Measurements from ENCODE around the gene TFF3.

TFF3 gene

GRCh38 chr21:42302794-42303193 lies 12.4 kb downstream of the TFF3 start:
- no peaks in the 10 kb centered on the region; the same call in 1 of the 2 replicates for H3F3A ChIP-seq (ENCODE audit: insufficient read depth, low read length)
- H3K27ac ChIP-seq (ENCODE audit: low read length), result no peak overlapping the region
- H4K20me1 ChIP-seq (ENCODE audit: insufficient read depth, low read length), result no peaks in the 10 kb centered on the region
- H3K4me2 ChIP-seq (ENCODE audit: low read depth, low read length), result no peak overlapping the region
- no peak overlapping the region for H2AFZ ChIP-seq (ENCODE audit: low read length)
- H3K4me3 ChIP-seq (ENCODE audit: low read length), result no peak overlapping the region
- peaks cover 99% of the 10 kb centered on the region for H3K27me3 ChIP-seq (replicated peaks; ENCODE audit: insufficient read depth, low read length)
- TF ChIP-seq EZH2 (optimal IDR thresholded peaks at IDR 0.05; ENCODE audit: low read depth, low read length) (no peak), EZH2phosphoT487 (IDR thresholded peaks at IDR 0.05; ENCODE audit: low read length) (no peak), CTCF (IDR thresholded peaks at IDR 0.05; ENCODE audit: low read length) (no peak)
- H3K9me2 ChIP-seq (replicated peaks; ENCODE audit: insufficient read depth, low read length), result no peaks in the 10 kb centered on the region
- H3K4me1 ChIP-seq (ENCODE audit: low read length), result no peaks in the 10 kb centered on the region
- DNase-seq, result no peak
- H3K36me3 ChIP-seq (replicated peaks; ENCODE audit: insufficient read depth, low read length), result no peaks in the 10 kb centered on the region
- no peaks in the 10 kb centered on the region for H3K9me3 ChIP-seq (replicated peaks; ENCODE audit: insufficient read depth, low read length)
- no peak overlapping the region for H3K9ac ChIP-seq (ENCODE audit: low read length)
- no peaks in the 10 kb centered on the region for H3K79me2 ChIP-seq (ENCODE audit: low read length)

GRCh38 chr21:42302076-42302650 lies 13.0 kb downstream of the TFF3 start:
- no peaks in the 10 kb centered on the region for H3K9me3 ChIP-seq (replicated peaks; ENCODE audit: insufficient read depth, low read length)
- H3K4me3 ChIP-seq (ENCODE audit: low read length), result no peak overlapping the region
- H4K20me1 ChIP-seq (ENCODE audit: insufficient read depth, low read length), result no peaks in the 10 kb centered on the region
- no peak overlapping the region for H3K9ac ChIP-seq (ENCODE audit: low read length)
- no peaks in the 10 kb centered on the region; the same call in 1 of the 2 replicates for H3F3A ChIP-seq (ENCODE audit: insufficient read depth, low read length)
- no peaks in the 10 kb centered on the region for H3K79me2 ChIP-seq (ENCODE audit: low read length)
- no peak overlapping the region for H3K4me2 ChIP-seq (ENCODE audit: low read depth, low read length)
- TF ChIP-seq CTCF (IDR thresholded peaks at IDR 0.05; ENCODE audit: low read length), result no peak
- no peak for TF ChIP-seq EZH2phosphoT487 (IDR thresholded peaks at IDR 0.05; ENCODE audit: low read length)
- TF ChIP-seq EZH2 (optimal IDR thresholded peaks at IDR 0.05; ENCODE audit: low read depth, low read length), result no peak
- no peak overlapping the region for H3K27ac ChIP-seq (ENCODE audit: low read length)
- DNase-seq, result no peak
- no peak overlapping the region for H2AFZ ChIP-seq (ENCODE audit: low read length)
- H3K36me3 ChIP-seq (replicated peaks; ENCODE audit: insufficient read depth, low read length), result no peaks in the 10 kb centered on the region
- no peaks in the 10 kb centered on the region for H3K4me1 ChIP-seq (ENCODE audit: low read length)
- no peaks in the 10 kb centered on the region for H3K9me2 ChIP-seq (replicated peaks; ENCODE audit: insufficient read depth, low read length)
- H3K27me3 ChIP-seq (replicated peaks; ENCODE audit: insufficient read depth, low read length), result peaks cover 99% of the 10 kb centered on the region

GRCh38 chr21:42301371-42302075 lies 13.7 kb downstream of the TFF3 start:
- TF ChIP-seq CTCF (IDR thresholded peaks at IDR 0.05; ENCODE audit: low read length), result no peak
- TF ChIP-seq EZH2phosphoT487 (IDR thresholded peaks at IDR 0.05; ENCODE audit: low read length), result no peak
- no peak for TF ChIP-seq EZH2 (optimal IDR thresholded peaks at IDR 0.05; ENCODE audit: low read depth, low read length)
- Histone ChIP-seq H3K9me2 (replicated peaks; ENCODE audit: insufficient read depth, low read length) (no peaks in the 10 kb centered on the region), H3K27me3 (replicated peaks; ENCODE audit: insufficient read depth, low read length) (peaks cover 99% of the 10 kb centered on the region), H4K20me1 (ENCODE audit: insufficient read depth, low read length) (no peaks in the 10 kb centered on the region), H3K27ac (ENCODE audit: low read length) (no peak overlapping the region), H3K4me3 (ENCODE audit: low read length) (no peak overlapping the region), H3K9ac (ENCODE audit: low read length) (no peak overlapping the region), H3K36me3 (replicated peaks; ENCODE audit: insufficient read depth, low read length) (no peaks in the 10 kb centered on the region), H3K4me2 (ENCODE audit: low read depth, low read length) (no peak overlapping the region), H2AFZ (ENCODE audit: low read length) (no peak overlapping the region), H3K9me3 (replicated peaks; ENCODE audit: insufficient read depth, low read length) (no peaks in the 10 kb centered on the region), H3K4me1 (ENCODE audit: low read length) (no peaks in the 10 kb centered on the region), H3F3A (ENCODE audit: insufficient read depth, low read length) (no peaks in the 10 kb centered on the region; the same call in 1 of the 2 replicates), H3K79me2 (ENCODE audit: low read length) (no peaks in the 10 kb centered on the region)
- DNase-seq, result no peak

Measured in MM.1S (cell line).